Measurements from ENCODE around the gene SLC22A1.
"Not testable (repeated sequence)": the region's sequence is repeated elsewhere in the genome, so short reads cannot be mapped to it uniquely, and the experiment has no call there.

SLC22A1 gene

DNA sequence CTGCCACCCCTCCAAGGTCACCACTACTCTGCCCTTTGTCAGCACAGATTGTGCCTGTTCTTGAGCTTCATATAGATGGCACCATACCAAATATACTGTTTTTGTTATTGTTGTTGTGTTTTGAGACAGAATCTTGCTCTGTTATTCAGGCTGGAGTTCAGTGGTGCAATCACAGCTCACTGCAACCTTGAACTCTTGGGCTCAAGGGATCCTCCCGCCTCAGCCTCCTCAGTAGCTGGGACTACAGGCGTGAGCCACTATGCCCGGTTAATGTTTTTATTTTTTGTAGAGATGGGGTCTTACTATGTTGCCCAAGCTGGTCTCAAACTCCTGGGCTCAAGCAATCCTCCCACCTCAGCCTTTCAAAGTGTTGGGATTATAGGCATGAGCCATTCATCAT lies 18.9 kb downstream of the SLC22A1 start:
- not testable (repeated sequence) for DNase-seq

DNA sequence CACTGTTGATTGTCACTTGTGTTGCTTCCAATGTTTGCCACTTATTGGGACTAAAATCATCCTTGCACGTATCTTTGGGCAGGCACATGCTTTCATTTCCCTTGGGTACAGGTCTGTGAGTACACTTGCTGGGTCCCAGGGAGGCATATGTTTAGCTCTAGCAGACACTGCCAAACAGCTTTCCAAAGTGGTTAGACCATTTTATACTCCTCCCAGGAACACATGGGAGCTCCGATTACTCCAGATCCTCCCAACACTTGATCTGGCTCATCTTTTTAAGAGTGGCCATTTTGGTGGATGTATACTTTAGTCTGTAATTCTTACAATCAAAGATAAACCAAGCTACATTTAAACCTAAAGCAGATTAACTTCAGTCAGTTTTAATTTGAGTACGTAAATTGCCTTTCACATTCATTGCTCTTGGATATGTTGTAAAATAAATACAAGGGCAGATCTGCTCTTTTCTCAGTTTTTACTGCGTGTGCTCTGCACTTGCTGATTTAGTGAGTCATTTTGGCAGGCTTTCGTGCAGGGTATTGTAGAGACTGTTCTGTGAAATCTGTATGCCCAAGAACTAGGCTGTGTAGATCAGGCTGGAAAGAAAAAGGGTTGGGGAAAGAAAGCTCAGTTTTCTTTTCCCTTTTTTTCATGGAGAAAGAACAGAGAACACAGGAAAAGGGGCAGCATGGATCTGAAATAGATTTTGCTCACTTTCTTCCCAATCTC lies 19.5 kb downstream of the SLC22A1 start:
- DNase-seq, result no peak

- DNase-seq, result no peak
These were observed 20.6 kb downstream of the SLC22A1 start for GRCh38 chr6:160142115-160142715.

DNA sequence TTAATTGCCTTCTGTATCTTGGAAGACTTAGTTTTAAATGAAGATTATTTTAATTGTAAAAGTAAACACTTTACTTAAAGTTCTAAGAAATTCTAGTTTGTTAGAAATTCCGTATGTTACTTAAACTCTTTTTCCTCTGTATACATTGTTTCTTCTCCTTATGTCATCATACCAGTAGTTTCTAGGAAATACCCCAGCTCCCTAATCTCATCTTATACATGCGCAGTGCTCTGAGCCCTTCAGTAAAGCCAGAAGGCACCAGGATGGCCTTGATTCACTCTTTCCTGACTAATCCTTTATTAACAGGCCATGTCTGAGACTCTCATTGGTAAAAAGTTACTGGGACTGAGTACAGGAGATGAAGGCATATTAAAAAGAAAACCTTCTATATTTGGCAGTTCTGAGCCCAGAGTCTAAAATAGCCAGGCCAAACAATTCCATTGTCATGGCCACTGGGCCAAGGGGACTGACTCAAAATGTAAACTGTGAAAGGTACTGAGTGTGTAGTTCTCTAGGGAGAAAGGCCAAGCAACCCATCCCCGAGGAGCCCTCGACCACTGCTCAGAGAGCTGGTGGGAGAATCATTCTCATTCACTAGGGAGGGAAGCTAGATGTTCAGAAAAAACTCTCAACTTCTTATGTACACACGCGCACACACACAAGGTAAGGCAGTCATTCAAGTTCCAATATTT lies 25.0 kb downstream of the SLC22A1 start:
- no peak for DNase-seq

- DNase-seq, result no peak
These were observed 25.5 kb downstream of the SLC22A1 start for GRCh38 chr6:160147146-160147536.

- DNase-seq, result no peak
These were observed 32.9 kb downstream of the SLC22A1 start for GRCh38 chr6:160154471-160154870.

GRCh38 chr6:160156842-160157241 lies 35.2 kb downstream of the SLC22A1 start:
- DNase-seq, result no peak

DNA sequence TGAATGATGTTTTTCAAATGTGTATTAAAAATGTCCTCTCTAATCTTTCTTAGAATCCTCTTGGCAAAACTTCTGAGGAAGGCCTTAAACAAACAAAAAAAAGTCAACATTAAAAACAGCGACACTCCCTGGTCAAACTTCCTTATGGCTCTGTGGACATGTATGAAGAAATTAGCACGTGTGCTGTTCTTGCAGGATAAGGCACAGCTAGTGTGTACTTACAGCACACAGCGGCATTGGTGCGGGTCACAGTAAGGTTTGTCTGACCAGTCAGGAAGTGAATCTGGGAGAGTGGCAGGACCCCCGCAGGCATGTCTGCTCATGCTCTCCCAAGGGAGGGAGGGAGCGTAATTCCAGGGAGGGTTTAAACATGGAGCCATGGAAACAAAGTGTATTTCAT lies 38.8 kb downstream of the SLC22A1 start:
- no peak for DNase-seq

GRCh38 chr6:160160929-160161646 lies 39.5 kb downstream of the SLC22A1 start:
- no peak for DNase-seq

- no peak for DNase-seq
These were observed 40.0 kb downstream of the SLC22A1 start for GRCh38 chr6:160161647-160161986.

DNA sequence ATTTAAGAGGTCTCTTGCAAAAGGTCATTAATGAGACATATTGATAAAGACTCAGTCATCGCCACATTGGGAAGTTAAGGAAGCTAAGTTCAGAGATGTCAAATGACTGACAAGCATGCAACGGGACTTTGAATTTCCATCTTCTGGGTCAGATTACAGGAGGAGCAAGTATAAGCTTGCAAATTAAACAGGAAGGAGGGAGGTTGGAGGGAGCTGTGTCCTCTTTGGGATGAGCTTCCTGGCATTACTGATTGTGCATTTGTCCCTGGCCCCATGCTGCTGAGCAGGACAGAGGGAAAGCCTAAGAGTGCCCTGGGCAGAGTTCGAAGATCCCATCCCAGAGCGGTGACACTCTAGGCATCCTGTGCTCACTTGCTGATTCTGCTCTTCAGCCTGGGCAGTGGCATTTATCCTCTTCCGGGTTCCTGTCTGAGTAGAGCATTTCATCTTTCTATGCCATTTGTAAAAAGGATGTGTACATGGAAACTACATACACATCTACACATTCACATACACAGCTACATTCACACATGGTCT lies 40.5 kb downstream of the SLC22A1 start:
- no peak for DNase-seq

- no peak for DNase-seq
These were observed 41.8 kb downstream of the SLC22A1 start for GRCh38 chr6:160163425-160163824.

GRCh38 chr6:160163912-160164311 lies 42.3 kb downstream of the SLC22A1 start:
- no peak for DNase-seq

GRCh38 chr6:160165928-160166327 lies 44.3 kb downstream of the SLC22A1 start:
- DNase-seq, result not testable (repeated sequence)

DNA sequence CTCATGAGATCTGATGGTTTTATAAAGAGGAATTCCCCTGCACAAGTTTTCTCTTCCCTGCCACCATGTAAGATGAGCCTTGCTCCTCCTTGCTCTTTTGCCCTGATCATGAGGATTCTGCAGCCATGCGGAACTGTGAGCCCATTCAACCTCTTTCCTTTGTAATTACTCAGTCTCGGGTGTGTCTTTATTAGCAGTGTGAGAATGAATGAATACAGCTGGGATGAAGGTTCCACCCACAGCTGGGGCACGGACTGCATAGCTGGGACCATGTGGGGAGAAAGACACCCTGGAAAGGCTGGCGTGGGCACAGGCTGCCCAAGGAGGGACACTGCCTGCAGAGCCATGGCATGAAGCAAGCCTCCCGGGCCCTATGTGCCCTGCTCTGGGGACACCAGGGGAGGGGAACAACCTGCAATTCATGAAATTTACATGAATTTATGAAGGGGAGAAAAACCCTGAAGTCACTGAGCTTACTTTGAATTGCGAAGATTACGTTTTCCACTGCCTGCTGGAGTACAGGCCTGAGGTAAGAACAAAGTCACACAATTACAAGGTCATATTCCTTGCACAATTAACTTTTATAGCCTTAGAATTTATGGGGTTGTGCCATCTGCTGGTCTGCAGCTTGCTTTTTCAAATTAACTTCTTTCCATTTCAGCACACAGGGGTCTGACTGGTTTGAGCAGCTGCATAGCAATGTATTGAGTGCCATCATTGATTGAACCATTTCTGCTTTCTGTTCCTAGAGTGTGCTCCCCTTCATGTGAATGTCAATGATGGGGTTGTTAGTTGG lies 46.2 kb downstream of the SLC22A1 start:
- DNase-seq, result no peak

- no peak for DNase-seq
These were observed 48.5 kb downstream of the SLC22A1 start for GRCh38 chr6:160170018-160170680.

DNA sequence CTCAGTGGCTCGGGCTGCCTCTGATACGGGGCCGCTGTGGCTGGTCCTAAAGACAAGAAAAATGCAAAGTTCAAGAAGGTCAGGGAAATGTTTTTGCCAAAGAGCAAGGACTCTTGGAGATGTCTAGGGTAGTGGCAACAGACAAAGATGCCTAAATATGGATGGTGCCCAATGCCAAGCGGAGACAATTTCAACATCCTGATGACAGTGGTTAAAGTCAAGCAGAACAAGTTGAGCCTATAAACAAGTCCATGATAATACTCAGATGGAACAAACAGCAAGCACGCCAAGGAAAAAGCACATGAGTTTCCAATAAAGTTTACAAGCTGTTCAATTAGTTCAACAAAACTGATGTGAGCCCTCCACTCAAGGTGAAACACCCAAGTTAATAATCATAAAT lies 51.1 kb downstream of the SLC22A1 start:
- no peak for DNase-seq

- DNase-seq, result no peak
These were observed 52.4 kb downstream of the SLC22A1 start for GRCh38 chr6:160173806-160174527.

- DNase-seq, result no peak
These were observed 53.1 kb downstream of the SLC22A1 start for GRCh38 chr6:160174681-160175080.

DNA sequence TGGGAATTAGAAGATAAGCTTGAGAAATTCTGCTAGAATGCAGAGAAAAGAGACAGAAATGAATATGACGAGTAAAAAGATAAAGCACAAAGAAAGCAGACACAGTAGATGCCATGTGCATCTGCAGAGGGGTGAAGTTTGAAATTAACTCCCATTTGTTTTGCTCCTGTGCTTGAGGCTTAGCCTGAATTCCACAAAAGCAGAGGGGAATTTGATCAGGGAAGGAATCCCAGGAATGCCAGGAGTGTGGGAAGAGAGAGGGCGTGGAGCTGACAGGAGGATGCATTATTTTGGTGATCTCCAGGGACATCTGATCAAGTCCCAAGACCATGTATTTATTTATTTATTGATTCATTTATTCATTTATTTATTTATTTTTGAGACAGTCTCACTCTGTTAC lies 55.6 kb downstream of the SLC22A1 start:
- no peak for DNase-seq

- no peak for DNase-seq
These were observed 56.7 kb downstream of the SLC22A1 start for GRCh38 chr6:160178271-160178670.
